Adipocyte (in vitro differentiated cells): Measurements from ENCODE around the gene SORCS2.

ENCODE experiments used
- DNase-seq: peaks from one replicate; pipeline ENCODE4 v3.0.0-alpha.2; 2015; ENCODE audit warnings: low read depth
- H3K27me3 ChIP-seq: replicated peaks from 2 replicates; pipeline ENCODE4 v1.7.0; 2013; ENCODE audit warnings: mild to moderate bottlenecking, low read length, moderate library complexity; ENCODE audit not compliant: control insufficient read depth, insufficient read depth
- H3K36me3 ChIP-seq: 2 replicates; pipeline ENCODE4 v1.7.0; 2013; ENCODE audit warnings: low read length, mild to moderate bottlenecking, moderate library complexity; ENCODE audit not compliant: control insufficient read depth, insufficient read depth, severe bottlenecking
- H3K4me1 ChIP-seq: 2 replicates; pipeline ENCODE4 v1.7.0; 2013; ENCODE audit warnings: mild to moderate bottlenecking, low read length, moderate library complexity; ENCODE audit not compliant: control insufficient read depth, insufficient read depth
- H3K4me3 ChIP-seq: 2 replicates; pipeline ENCODE4 v1.7.0; 2013; ENCODE audit warnings: mild to moderate bottlenecking, low read length, moderate library complexity
- H3K9ac ChIP-seq: 2 replicates; pipeline ENCODE4 v1.7.0; 2013; ENCODE audit warnings: mild to moderate bottlenecking, low read length, moderate library complexity
- H3K9me3 ChIP-seq: 2 replicates; pipeline ENCODE4 v1.7.0; 2013; ENCODE audit warnings: mild to moderate bottlenecking, low read length, moderate library complexity; ENCODE audit not compliant: control insufficient read depth

Gene SORCS2

DNA sequence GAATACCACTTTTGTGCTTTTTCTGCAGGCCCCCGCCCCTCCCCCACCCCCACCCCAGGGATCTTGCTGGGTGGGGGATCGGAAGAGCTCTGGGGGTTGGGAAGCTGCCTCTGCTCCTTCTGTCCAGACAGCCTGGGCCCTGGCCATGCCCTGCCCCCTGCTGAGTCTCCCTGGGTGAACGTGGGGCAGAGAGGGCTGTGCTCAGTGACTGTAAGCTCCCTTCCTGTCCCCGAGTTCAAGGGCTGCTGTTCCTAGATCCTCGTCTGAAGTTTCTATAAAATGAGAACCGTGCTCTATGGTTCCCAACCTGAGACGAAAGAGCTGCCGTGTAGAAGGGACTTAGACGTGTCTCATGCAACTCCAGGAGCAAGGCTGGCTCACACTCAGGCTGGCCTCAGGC, 105.0 kb downstream of the SORCS2 start:
- no peak for DNase-seq
- Histone ChIP-seq H3K27me3 (peaks cover 43% of the 10 kb centered on the region), H3K9ac (no peak overlapping the region), H3K4me3 (no peak overlapping the region), H3K36me3 (no peaks in the 10 kb centered on the region), H3K4me1 (peaks cover 7% of the 10 kb centered on the region), H3K9me3 (no peaks in the 10 kb centered on the region)

DNA sequence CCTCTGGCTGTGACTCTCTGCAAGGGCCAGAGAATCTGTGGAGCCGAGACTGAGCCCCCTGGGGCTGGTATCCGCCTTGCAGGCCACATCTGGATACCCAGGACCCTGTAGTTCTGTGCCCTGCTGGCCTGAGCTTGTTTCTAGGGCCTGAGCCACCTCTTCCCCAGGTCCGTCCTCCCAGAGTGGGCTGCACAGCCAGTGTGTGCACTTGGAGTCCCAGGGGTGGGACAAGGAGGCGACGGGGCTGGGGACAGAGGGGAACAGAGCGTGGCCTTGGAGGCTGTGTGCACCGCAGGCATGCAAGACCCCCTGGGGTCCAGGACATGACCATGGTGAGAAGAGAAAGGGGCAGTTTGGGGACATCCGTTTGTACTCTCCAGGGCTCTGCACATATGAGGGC, 105.5 kb downstream of the SORCS2 start:
- DNase-seq = no peak
- H3K4me3 ChIP-seq = no peak overlapping the region
- no peaks in the 10 kb centered on the region for H3K9me3 ChIP-seq
- H3K36me3 ChIP-seq = no peaks in the 10 kb centered on the region
- H3K9ac ChIP-seq = no peak overlapping the region
- peaks cover 7% of the 10 kb centered on the region for H3K4me1 ChIP-seq
- peaks cover 41% of the 10 kb centered on the region for H3K27me3 ChIP-seq

DNA sequence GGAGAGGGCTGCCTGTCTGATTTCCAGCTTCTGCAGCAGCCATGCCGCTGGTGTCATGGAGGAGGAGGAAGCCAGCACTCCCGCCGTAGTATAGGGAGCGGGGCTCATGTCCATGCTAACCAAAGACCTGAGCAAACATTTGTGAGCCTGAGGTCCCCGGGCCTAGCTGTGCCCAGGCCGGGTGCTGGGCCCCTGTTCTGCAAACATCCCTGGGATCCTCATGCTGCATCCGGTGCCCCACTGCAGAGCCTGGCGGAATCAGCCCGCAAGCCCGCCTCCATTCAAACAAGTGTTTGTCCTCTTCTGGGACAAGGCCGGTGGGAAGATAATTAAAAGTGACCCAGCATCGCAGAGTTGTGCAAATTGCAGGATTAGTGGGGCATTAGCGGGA, 106.3 kb downstream of the SORCS2 start:
- DNase-seq = no peak
- no peak overlapping the region for H3K9ac ChIP-seq
- H3K36me3 ChIP-seq = no peaks in the 10 kb centered on the region
- no peaks in the 10 kb centered on the region for H3K9me3 ChIP-seq
- peaks cover 41% of the 10 kb centered on the region for H3K27me3 ChIP-seq
- H3K4me3 ChIP-seq = no peak overlapping the region
- peaks cover 7% of the 10 kb centered on the region for H3K4me1 ChIP-seq

DNA sequence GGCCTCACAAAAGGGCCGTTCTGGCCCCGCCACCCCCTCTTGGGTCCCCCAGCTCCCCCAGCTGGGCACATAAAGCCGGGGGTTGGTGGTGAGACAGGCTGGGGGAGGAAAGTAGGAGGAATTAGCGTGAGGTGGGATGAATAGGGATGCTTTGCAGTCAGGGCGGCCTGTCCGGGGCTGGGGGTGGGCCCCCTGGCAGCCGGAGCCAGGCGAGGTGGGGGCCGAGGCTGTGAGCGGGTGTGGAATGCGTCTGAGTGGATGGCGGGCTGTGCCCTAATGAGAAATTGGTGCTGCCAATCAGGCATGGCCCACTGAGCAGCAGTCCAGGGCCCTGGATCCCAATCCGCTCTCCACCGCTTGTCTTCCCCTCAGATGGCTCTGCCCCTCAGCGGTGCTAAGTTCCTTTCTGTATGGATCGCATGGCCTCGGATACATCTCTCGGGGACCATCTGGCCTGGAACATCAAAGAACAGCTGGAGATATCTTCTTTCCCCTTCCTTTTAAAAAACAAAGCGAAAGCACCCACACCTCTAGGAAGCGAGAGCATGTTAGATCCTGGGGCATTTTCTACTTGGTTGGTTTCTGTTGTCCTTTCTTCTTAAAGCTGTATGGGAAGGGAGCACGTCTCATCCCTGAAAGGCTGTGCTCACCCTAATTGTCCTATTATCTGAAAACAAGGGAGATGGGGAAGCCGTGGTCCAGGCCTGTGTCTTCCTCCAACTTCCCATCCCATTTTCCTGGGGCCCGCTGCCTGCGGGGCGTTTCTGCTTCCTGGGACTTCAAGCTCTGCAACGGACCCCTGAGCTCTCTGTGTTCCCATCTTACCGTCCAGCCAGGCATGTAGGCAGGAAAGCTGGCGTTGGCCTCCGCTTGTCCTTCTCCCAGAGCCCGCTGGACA, 106.9 kb downstream of the SORCS2 start:
- no peaks in the 10 kb centered on the region for H3K36me3 ChIP-seq
- peaks cover 7% of the 10 kb centered on the region for H3K4me1 ChIP-seq
- H3K4me3 ChIP-seq = no peak overlapping the region

DNA sequence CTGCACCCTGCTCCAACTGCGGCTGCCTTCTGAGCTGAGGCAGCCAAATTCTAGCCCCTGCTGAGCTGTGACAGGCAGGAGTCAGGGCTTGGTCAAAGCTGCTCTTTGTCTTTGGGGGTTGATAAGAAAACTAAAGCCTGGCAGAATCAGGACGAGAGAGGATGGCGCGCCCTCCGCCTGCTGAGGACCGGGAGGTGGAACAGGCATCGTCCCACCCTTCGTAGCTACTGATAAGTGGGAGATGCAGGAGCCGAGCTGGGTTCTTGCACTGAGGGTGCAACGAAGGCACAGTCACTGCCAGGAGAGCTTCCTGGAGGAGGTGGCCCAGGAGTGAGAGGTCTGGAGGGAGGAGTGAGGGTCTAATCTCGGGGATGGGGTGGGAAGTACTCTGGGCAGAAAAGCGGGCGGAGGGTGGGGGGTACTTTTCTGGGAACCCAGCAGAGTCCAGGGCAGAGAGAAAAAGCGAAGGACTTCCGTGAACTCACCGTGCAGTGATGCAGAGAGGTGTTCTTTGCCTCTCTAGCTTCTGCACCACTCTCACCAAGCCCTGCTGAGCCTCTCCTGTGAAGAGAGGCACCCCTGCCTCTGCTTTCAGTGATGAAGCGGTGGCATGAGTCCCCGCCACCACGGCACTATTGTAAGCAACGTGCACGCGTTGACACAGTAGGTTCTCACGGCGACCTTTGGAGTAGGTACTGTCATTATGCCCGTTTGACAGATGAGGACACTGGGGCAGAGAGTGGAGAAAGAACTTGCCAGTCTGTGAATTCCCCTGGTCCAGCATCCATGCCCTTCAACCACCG, 107.8 kb downstream of the SORCS2 start:
- Histone ChIP-seq H3K4me3 (no peak overlapping the region), H3K9me3 (no peaks in the 10 kb centered on the region), H3K27me3 (peaks cover 35% of the 10 kb centered on the region), H3K36me3 (no peaks in the 10 kb centered on the region), H3K4me1 (peaks cover 7% of the 10 kb centered on the region), H3K9ac (no peak overlapping the region)
- DNase-seq = no peak

More for the DNA sequence above, 106.9 kb downstream of the SORCS2 start:
- Histone ChIP-seq H3K27me3 (peaks cover 34% of the 10 kb centered on the region), H3K9me3 (no peaks in the 10 kb centered on the region), H3K9ac (no peak overlapping the region)
- DNase-seq = no peak

DNA sequence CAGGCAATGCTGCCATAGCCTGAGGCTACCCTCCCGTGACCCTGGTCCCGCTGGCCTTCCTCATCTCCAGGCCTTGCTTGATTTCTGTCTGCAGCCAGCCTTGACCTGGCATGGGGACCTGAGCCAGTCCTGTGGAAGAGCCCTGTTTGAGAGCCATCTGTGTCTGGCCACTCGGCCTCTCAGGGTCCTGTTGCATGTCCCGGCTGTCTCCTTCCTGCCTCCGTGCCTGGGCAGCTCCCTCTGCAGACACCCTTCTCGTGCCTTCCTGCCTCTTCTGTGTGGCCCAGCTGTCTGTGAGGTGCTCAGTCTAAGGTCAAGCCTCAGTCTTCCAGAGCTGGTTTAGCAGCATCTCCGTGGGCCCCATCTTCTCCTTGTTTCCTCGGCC, 108.4 kb downstream of the SORCS2 start:
- Histone ChIP-seq H3K27me3 (peaks cover 40% of the 10 kb centered on the region), H3K9ac (no peak overlapping the region), H3K4me1 (peaks cover 1% of the 10 kb centered on the region), H3K9me3 (no peaks in the 10 kb centered on the region), H3K4me3 (no peak overlapping the region), H3K36me3 (no peaks in the 10 kb centered on the region)
- no peak for DNase-seq

DNA sequence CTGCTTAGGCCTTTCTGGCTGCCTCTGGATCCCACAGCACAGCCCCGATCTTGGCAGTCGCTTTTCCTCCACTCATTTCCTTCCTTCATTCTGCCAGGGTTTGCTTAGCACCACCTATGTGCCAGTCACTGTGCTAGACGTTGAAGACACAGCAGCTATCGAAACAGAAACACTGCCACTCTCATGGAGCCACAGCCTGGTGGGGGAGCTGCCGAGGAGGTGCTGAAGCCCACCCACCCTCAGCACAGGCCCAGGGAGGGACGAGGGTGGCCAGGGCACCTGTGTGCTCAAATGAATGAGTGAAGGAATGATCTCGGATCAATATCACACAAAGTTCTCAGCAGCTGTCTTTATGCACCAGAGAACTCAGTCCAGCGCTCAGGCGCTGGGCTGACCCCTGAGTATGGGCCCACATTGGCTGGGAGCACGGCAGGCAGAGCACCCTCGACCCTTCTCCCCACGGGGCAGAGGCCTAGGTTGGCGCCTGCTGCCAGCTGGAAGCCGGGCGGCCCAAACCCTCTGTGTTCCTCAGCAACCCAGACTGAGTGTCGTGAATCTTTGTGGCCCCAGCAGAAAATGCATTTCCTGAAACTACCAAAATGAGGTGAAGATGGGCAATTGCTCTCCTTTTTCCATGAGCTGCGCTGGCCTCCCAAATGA, 108.9 kb downstream of the SORCS2 start:
- Histone ChIP-seq H3K27me3 (peaks cover 41% of the 10 kb centered on the region), H3K9me3 (no peaks in the 10 kb centered on the region), H3K4me3 (no peak overlapping the region), H3K9ac (no peak overlapping the region), H3K36me3 (no peaks in the 10 kb centered on the region), H3K4me1 (no peaks in the 10 kb centered on the region)
- DNase-seq = no peak

DNA sequence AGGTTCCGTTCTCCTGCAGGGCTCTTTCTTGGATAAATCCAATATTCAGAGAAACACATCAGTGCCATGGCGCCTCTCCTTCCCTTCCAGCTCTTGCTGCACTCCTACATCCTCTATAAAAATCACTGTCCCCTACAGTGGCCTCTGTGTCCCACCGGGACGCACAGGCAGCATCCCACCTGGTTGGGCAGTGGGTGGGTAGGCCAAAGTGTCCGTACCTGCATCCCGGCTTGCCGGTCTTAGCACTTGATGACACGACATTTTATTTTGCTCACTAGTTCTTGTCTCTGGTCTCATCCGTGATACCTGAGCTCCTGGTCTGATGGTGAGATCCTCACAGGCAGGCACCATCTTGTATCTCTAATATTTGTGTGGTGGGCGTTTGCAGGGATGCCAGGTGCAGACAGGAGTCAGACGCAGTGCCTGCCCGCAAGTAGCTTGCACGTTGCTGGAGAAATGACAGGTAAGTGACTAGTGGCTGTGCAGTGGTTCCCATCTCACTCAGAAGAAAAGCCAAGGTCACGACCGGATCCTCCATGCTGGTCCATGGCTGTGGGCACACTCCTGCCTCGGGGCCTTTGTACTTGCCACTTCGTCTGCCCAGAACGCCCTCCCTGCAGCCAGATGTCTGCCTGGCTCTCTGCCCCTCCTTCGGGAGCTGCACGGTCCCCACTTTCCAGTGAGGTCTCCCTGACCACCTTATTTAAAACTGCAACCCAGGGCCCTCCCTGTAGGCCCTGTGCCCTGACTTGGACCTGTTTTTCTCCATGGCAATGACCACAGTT, 109.7 kb downstream of the SORCS2 start:
- no peak for DNase-seq
- no peaks in the 10 kb centered on the region for H3K9me3 ChIP-seq
- peaks cover 43% of the 10 kb centered on the region for H3K27me3 ChIP-seq
- no peaks in the 10 kb centered on the region for H3K36me3 ChIP-seq
- no peak overlapping the region for H3K4me3 ChIP-seq
- H3K4me1 ChIP-seq = no peaks in the 10 kb centered on the region
- no peak overlapping the region for H3K9ac ChIP-seq

DNA sequence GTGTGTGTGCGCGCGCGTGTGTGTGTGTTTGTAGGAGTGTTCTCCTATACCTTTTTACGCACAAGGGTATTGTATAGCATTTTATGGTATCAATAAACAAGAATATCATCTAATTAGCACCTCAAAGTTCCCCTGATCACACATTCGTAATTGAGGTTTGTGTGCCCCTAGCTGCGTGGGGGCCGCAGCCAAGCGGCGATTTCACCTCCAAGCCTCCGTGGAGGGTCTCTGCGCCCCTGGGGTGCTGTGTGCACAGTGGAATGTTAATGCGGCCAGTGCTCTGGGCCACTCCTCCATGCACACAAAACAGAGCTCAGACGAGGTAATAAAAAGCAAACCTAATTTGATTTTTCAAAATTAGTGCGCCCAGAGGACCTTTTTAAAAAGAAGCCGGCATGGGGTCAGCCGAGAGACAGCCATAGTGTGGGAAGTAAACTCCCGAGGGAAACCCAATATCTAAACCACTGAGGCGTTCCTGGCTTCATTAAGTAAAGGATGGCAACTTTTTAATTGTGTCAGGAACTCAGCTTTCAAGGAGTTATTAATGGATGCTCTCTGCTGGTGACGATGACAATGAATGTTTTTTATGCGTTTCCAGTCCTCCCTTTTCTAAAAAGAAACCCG, 110.6 kb downstream of the SORCS2 start:
- no peaks in the 10 kb centered on the region for H3K4me1 ChIP-seq
- no peak overlapping the region for H3K9ac ChIP-seq
- DNase-seq = no peak
- no peaks in the 10 kb centered on the region for H3K9me3 ChIP-seq
- H3K4me3 ChIP-seq = no peak overlapping the region
- H3K27me3 ChIP-seq = peaks cover 49% of the 10 kb centered on the region
- no peaks in the 10 kb centered on the region for H3K36me3 ChIP-seq

DNA sequence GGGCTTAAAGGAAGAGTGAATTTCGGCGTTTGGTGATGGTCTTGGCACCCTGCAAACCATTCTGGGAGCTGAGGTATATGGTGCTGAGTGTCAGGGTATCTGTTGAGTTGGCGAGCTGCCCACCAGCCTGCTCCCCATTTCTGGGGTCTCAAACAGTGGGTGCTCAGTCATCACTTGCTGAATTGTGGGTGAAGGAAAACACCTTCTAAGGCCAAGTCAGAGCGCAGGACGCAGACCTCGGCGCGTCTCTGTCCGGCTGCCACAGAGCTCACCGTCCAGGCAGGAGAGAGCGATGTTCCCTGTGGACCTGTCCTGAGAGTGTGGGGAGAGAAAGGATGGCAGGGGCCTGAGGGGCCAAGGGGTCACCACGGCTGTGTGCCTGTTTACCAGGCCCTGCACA, 111.2 kb downstream of the SORCS2 start:
- no peaks in the 10 kb centered on the region for H3K4me1 ChIP-seq
- H3K4me3 ChIP-seq = no peak overlapping the region
- no peaks in the 10 kb centered on the region for H3K36me3 ChIP-seq
- no peak for DNase-seq
- peaks cover 49% of the 10 kb centered on the region for H3K27me3 ChIP-seq
- no peaks in the 10 kb centered on the region for H3K9me3 ChIP-seq
- H3K9ac ChIP-seq = no peak overlapping the region
